IPS-11a (cell line): ENCODE measurements around the gene BCR.

Experiments
- H3K4me3 ChIP-seq: one replicate; pipeline ENCODE4 v1.5.1; 2013; ENCODE audit warnings: low read depth, low read length, control low read depth

The BCR gene

GRCh38 chr22:23242473-23243001 is 62.2 kb downstream of the BCR start:
- H3K4me3 ChIP-seq = no peak overlapping the region

DNA sequence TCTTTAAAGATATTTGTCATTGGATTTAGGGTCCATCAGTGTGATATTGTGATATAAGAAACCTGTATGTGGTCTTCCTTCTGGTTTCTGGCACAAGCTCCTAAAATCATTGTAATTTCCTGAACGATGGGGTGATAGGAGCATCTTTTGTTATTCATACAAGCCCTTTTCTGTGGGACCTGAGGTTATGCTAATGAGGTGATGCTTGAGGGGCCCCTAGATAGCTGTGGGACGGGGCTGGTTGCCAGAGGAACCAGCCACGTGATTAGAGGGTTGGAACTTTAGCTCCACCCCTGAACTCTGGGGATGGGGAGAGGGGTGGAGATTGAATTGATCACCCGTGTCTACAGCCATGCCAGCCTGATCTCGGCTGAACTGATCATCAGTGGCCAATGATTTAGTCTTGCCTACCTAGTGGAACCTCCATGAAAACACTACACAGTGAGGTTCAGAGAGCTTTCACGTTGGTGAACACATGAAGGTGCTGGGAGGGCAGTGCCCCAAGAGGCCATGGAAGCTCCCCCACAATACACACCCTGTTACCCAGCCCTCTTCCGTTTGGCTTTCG is 62.8 kb downstream of the BCR start:
- H3K4me3 ChIP-seq = no peak overlapping the region

GRCh38 chr22:23243859-23244689 is 63.8 kb downstream of the BCR start:
- H3K4me3 ChIP-seq = no peak overlapping the region

GRCh38 chr22:23244690-23245044 is 64.4 kb downstream of the BCR start:
- no peak overlapping the region for H3K4me3 ChIP-seq

GRCh38 chr22:23245045-23245798 is 64.9 kb downstream of the BCR start:
- H3K4me3 ChIP-seq = no peak overlapping the region

- no peak overlapping the region for H3K4me3 ChIP-seq
These were observed 65.5 kb downstream of the BCR start for GRCh38 chr22:23245799-23246136.

- H3K4me3 ChIP-seq = no peak overlapping the region
These were observed 66.9 kb downstream of the BCR start for GRCh38 chr22:23246982-23247766.

DNA sequence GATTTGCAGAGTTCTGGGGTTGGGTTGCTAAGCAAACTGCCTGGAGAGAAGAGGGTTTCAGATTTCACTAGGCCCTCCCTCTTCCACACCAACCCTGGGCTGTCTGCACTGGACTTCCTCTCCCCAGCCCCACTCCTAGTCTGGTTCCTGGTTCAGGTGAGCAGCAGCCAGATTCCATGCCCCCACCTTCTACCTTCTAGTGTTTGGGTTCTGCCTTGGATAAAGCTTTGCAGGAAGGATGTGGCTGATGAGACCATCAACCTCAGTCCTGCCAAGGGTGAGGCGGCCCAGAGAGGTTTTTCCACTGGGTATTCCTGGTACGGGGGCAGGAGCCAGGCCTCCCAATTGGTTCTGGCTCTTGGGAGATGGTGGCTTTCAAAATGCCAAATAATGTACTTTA is 68.3 kb downstream of the BCR start:
- H3K4me3 ChIP-seq = no peak overlapping the region

GRCh38 chr22:23250056-23250784 is 69.9 kb downstream of the BCR start:
- H3K4me3 ChIP-seq = no peak overlapping the region

GRCh38 chr22:23250785-23251363 is 70.6 kb downstream of the BCR start:
- H3K4me3 ChIP-seq = no peak overlapping the region

DNA sequence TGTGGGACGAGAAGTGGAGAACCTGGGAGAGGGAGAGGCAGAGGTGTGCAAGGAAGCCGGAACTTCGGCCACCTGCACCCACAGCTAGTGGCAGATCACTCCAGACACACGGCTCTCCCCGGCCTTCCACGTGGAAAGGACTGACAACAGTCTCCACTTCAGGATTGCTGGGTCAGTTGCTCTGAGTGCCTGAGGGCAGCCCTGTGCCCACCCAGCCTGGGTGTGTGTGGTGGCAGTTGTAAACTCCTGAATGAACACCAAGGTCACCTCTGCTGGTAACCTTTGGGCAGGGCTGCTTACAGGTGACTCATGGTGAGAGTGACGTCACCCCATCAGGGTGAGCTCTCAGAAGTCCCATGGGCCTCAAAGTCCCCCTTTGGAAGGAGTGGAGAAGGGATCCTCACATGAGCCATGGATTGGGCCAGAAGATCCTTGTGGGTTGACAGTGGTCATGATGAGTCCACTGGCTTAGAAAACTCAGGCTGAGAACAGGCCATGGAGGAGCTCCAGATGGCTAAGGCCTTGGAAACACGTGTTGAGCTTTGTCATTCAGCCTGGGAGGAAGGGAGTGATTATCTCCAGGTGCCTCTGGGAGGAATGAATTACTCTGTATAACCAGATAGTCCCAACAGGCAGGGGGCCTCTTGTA is 71.3 kb downstream of the BCR start:
- H3K4me3 ChIP-seq = no peak overlapping the region

- H3K4me3 ChIP-seq = no peak overlapping the region
These were observed 73.3 kb downstream of the BCR start for GRCh38 chr22:23253475-23254055.

DNA sequence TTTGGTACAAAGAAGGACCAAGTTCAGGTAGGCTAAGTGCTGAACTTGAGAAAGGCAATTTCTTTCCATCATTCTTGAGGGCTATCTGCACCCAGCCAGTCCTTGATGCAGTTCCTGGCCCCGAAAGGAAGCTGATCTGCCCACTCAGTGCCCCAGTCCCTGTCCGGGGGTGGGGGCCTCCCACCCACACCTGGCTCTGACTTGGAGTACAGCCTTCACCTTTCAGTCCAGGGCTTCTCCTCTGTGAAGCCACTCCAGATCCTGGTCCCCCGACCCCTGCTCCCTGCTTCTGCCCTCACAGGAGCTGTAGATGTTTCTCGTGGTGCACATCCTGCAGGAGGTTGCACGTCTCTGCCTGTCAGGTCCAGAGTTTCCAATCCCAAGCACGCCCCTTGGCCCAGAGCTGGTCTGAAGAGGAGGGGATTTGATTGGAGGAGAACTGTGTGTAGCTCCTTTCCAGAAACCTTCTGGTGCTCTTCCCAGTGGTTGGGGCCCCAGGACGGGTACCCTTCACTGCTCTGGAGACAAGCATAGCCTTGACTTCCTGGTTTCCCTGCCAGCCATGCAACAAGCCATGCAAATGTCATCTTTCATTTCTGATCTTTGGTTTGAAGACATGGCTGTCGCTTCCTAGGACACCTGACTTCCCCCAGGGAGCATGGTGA is 75.3 kb downstream of the BCR start:
- H3K4me3 ChIP-seq = no peak overlapping the region

- H3K4me3 ChIP-seq = no peak overlapping the region
These were observed 76.0 kb downstream of the BCR start for GRCh38 chr22:23256171-23256932.

DNA sequence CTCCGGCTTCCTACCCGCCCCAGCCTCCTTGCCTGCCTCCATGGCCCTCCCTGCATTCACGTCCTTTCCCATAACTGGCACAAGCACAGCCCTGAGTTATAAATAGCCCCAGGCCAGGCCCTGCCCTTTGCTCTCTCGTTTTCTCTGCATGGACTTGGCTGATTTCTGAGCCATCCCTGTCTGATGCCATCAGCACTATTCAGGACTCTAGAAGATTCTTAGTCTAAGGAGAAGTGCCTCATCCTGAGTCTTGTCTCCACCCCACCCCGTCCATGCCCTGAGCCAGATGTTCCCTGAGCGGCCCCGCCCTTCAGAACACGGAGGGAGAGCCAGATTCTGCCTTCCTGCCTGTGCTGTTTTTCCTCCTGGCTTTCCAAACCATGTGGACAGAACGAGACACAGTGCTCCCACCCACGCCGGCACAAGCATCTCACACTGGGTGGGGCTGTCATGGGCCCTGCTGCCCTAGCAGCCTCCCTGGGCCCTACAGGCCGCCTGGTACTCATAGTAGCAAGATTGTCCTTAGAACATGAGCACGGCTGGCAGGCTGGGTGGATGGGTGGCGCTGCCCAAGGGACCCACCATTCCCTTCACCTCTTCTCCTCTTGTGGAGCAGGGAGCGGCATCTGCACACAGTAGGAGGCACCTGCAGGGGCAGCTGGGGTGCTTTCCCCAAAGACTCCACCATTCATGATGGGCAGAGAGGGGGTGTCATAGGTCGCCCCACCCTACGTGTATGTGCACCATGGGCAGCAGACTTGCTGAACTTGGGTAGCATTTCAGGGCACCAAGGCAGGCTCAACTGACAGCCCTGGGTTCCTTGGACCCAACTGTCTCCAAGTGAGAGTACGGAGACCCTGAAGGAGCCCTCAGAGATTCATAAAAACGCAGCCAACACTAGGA is 76.9 kb downstream of the BCR start:
- no peak overlapping the region for H3K4me3 ChIP-seq

DNA sequence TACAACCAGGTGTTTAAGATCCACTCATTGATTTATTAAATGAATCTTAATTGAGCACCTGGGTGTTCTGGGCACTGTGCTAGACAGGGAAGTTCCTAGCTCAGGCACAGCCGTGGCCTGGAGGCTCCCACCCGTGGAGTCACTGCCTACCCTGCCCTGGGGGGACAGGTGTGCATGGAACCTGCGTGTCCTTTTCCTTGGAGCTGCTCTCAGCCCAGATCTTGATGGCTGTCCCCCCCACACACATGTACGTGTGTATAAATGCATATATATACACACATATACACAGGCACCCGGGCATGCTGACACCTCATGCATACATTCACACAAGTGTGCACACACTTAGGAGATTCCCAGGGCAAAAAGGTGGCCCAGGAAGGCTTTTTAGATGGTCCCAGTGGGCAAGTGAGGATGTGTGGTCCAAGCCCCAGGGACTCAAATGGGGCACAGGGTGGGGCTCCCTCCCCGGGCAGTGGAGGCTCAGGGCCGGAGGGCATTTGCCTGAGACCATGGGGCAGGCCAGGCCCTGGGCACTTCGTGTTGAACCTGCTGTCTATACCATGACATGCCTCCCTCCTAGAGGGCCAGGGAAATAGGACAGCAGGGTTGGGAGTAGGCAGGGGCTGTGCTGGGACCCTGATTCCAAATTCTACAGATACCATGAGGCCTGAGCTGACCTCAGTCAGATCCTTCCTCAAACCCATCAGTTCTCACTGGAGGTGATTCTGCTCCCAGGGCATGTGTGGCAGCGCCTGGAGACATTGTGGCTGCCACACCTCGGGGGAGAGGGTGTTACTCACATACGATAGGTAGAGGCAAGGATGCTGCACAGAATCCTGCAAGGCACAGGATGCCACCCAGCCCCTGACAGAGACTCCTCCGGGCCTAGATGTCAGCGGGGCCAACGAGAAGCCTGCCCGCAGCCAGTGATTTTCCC is 77.8 kb downstream of the BCR start:
- H3K4me3 ChIP-seq = no peak overlapping the region
